ENCODE data around the gene ZNF532.

DNA sequence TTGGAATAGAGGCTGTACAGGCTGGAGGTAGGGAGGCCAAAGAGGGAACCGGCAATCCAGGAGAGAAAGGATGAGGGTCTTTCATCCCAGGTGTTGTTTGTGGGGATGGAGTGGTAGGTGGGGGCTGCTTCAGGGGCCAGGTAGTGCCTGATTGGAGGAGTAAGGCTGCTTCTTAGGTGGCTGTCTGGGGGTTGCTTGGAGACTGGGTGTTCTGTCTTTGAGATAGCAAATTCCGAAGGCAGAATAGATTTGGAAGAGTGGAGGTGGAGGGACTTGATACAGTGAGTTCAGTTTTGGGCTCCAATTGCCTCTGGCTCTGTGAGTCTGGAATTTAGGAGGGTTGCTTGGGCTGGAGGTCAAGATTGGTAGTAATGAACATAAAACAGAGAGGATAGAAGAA, 5.9 kb downstream of the ZNF532 start:
- TF ChIP-seq CTCF (conservative IDR thresholded peaks at IDR 0.05; ENCODE audit: low read length) (no peak), EZH2phosphoT487 (IDR thresholded peaks at IDR 0.05; ENCODE audit: borderline replicate concordance) (no peak)
